ES-I3 (cell line): ENCODE results near the gene STAC2.

Experiments used
- H3K36me3 ChIP-seq: 2 replicates; pipeline ENCODE4 v1.6.1; 2013; ENCODE audit warnings: mild to moderate bottlenecking, low read length, control low read depth, moderate library complexity; ENCODE audit not compliant: insufficient read depth
- H3K4me1 ChIP-seq: 2 replicates; pipeline ENCODE4 v1.6.1; 2013; ENCODE audit warnings: mild to moderate bottlenecking, control low read depth, low read length; ENCODE audit not compliant: insufficient read depth
- H3K9ac ChIP-seq: 2 replicates; pipeline ENCODE4 v1.6.1; 2013; ENCODE audit warnings: low read depth, mild to moderate bottlenecking, low read length, moderate library complexity
- H3K9me3 ChIP-seq: 2 replicates; pipeline ENCODE4 v1.6.1; 2013; ENCODE audit warnings: mild to moderate bottlenecking, low read length, moderate library complexity; ENCODE audit not compliant: control insufficient read depth, insufficient read depth

Gene STAC2

DNA sequence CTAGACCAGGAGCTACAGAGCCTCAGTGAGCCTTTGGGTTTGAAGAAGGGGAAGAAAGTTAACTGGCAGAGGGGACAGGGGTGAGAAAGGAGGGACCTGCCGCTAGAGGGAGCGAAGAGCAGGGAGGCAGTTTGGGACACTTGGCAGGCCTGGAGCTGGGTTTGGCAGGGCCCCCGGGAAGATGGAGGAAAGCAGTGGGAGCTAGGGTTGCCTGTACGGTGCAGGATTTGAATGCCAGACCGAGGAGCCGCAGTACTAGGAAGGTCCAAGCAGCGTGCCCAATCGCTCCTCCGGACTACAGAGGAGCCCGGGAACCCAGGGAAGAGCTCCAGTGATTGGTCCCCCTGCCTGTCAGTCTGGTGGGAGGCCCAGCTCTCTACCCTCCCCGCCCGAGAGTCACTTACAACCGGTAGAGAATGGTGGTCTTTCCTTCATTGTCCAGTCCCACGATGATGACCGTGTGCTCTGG is 61.0 kb downstream of the STAC2 start:
- no peaks in the 10 kb centered on the region for H3K36me3 ChIP-seq
- H3K4me1 ChIP-seq, result peaks cover 8% of the 10 kb centered on the region; the same call in 1 of the 2 replicates
- H3K9ac ChIP-seq, result peak overlapping the region; percentile 72; the same call in 1 of the 2 replicates
- H3K9me3 ChIP-seq, result no peaks in the 10 kb centered on the region

- Histone ChIP-seq H3K4me1 (peaks cover 11% of the 10 kb centered on the region; the same call in 1 of the 2 replicates), H3K36me3 (no peaks in the 10 kb centered on the region), H3K9ac (no peak overlapping the region)
These were observed 63.8 kb downstream of the STAC2 start for GRCh38 chr17:39161962-39162361.

More at GRCh38 chr17:39161962-39162361, 63.8 kb downstream of the STAC2 start:
- H3K9me3 ChIP-seq, result no peaks in the 10 kb centered on the region
